ENCODE data around the gene SPAG16.

The SPAG16 gene

DNA sequence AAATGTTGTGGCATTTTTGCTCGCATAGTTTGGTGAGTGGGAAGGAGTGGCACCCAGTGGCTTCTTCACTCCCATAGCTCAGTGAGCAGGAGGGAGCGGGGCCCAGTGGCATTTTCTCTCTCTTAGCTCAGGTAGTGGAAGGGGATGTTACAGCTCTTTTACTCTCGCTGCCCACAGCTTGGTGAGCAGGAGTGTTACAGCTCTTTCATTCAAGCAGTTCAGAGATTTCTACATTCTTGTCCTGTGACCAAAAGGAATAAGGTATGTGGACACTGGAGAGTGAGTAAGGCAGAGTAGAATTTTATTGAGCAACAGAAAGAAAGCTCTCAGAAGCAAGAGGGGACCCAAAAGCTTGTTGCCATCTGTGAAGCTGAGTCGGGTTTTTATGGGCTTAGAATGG, 192.4 kb downstream of the SPAG16 start:
- ChIA-PET POLR2A (no interaction called here), CTCF (no interaction called here)
- TF ChIP-seq CTCF (IDR thresholded peaks at IDR 0.05; ENCODE audit: insufficient read depth, low read length, missing control alignments), result no peak
- no peak overlapping the region for H3K4me3 ChIP-seq (ENCODE audit: low read depth, low read length)
- no peak for DNase-seq (ENCODE audit: low read depth, low spot score)

DNA sequence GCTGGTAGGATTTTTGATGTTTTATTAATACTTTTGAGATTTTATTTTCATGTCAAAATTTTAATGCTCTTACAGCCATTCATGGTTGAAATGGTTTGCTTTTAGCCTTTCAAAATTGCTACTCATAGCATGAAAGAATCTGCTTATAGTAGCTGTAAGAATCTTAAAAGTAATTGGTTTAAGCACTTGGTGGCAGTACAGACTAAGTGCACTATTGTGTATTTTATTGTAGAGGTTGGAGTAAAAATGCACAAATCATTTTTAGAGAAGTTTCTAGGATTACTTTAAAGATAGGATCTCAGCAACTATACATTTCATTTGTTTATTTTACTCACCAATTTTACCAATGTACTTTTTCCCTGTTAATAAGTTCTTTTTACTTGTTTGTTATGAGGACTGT, 205.8 kb downstream of the SPAG16 start:
- CTCF ChIA-PET, result no interaction called here
- no peak overlapping the region for H3K4me3 ChIP-seq (ENCODE audit: low read depth, low read length)
- POLR2A ChIA-PET, result no interaction called here
- DNase-seq (ENCODE audit: low read depth, low spot score), result no peak
- no peak for TF ChIP-seq CTCF (IDR thresholded peaks at IDR 0.05; ENCODE audit: insufficient read depth, low read length, missing control alignments)

- ChIA-PET CTCF (no interaction called here), POLR2A (no interaction called here)
- H3K4me3 ChIP-seq (ENCODE audit: low read depth, low read length), result no peak overlapping the region
- TF ChIP-seq CTCF (IDR thresholded peaks at IDR 0.05; ENCODE audit: insufficient read depth, low read length, missing control alignments), result no peak
- DNase-seq (ENCODE audit: low read depth, low spot score), result no peak
Observed at GRCh38 chr2:213491376-213491775, 207.1 kb downstream of the SPAG16 start.

DNA sequence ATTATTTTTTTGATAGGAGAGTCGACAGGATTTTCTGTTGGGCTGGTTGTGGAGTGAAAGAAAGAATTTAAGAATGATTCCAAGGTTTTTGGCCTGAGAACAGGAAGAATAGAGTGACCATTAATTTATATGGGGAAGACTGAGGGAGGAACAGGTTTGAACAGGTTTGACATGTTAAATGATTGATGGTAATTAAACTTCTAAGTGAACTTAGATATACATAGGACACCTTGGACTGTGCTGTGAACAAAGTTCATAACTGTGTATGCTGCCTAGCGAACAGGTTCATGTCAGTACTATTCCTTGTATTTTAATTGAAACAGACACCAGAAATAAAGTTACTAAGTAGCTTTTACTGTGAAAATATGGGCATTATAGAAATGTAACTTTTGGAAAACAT, 212.0 kb downstream of the SPAG16 start:
- no peak for TF ChIP-seq CTCF (IDR thresholded peaks at IDR 0.05; ENCODE audit: insufficient read depth, low read length, missing control alignments)
- DNase-seq (ENCODE audit: low read depth, low spot score), result no peak
- ChIA-PET POLR2A (no interaction called here), CTCF (no interaction called here)
- no peak overlapping the region for H3K4me3 ChIP-seq (ENCODE audit: low read depth, low read length)

- ChIA-PET CTCF (no interaction called here), POLR2A (no interaction called here)
- H3K4me3 ChIP-seq (ENCODE audit: low read depth, low read length), result no peak overlapping the region
- TF ChIP-seq CTCF (IDR thresholded peaks at IDR 0.05; ENCODE audit: insufficient read depth, low read length, missing control alignments), result no peak
- no peak for DNase-seq (ENCODE audit: low read depth, low spot score)
Observed at GRCh38 chr2:213500881-213501280, 216.6 kb downstream of the SPAG16 start.

DNA sequence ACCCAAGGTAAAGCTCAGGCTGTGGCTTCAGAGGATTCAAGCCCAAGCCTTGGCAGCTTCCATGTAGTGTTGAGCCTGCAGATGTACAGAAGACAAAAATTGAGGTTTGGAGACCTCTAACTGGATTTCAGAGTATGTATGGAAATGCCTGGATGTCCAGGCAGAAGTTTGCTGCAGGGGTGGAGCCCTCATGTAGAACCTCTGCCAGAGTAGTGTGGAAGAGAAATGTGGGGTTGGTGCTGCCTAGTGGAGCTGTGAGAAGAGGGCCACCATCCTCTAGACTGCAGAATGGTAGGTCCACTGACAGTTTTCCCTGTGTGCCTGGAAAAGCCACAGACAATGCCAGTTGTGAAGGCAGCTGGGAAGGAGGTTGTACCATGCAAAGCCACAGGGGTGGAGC, 239.9 kb downstream of the SPAG16 start:
- TF ChIP-seq CTCF (IDR thresholded peaks at IDR 0.05; ENCODE audit: insufficient read depth, low read length, missing control alignments), result no peak
- no peak for DNase-seq (ENCODE audit: low read depth, low spot score)
- ChIA-PET CTCF (no interaction called here), POLR2A (no interaction called here)
- H3K4me3 ChIP-seq (ENCODE audit: low read depth, low read length), result no peak overlapping the region
